HG03520 (cell line): ENCODE results near the gene CLDN17.

Source experiments
- ATAC-seq: cut with Tn5 transposase; IDR thresholded peaks from one replicate; pipeline ENCODE4 v1.9.1; 2021; ENCODE audit warnings: mild to moderate bottlenecking, moderate library complexity; ENCODE audit not compliant: unreplicated experiment

The CLDN17 gene

DNA sequence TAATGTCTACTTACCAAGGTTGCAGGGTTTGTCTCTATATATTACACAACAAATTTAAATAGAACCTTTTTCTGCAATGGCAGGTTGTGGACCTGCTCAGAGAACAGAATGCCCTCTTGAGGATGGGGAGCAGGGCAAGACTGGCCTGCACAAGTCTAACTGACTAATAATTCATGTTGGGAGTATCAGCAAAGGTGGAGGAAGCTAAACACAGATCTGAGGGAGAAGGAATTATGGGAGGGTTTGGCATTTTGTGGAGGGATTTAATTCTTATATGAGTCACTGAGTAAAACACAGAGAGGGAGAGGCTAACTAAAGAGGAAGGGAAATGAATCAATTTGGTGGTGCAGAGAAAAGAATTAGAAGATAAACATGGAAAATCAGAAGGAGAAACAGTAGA lies 40.0 kb downstream of the CLDN17 start:
- no peak for ATAC-seq

- no peak for ATAC-seq
Measured at GRCh38 chr21:30117631-30118030, 49.0 kb downstream of the CLDN17 start.

GRCh38 chr21:30116479-30116878 lies 50.1 kb downstream of the CLDN17 start:
- ATAC-seq: no peak
